Adrenal gland (tissue), 5 donors: ENCODE measurements around the gene PCDH7.

Source experiments
- POLR2A ChIP-seq, 2 donors: fragments of 450-650 bp; IDR thresholded peaks; one replicate each; pipeline ENCODE4 v1.6.1; 2017; ENCODE audit warnings: antibody characterized with exemption in 2 of 2, mild to moderate bottlenecking in 2 of 2, moderate library complexity in 1 of 2
- TF ChIP-seq, protein P1 (sequence below), 6 experiments: fragments of 450-650 bp in 4 of 6; fragments of 200-600 bp in 2 of 6; sonication (generic) in 1 of 6; IDR thresholded peaks; 1 replicate in 5 of 6; 2 replicates in 1 of 6; pipeline versions ENCODE4 v1.5.1 to v1.8.0; 2016 to 2021; ENCODE audit warnings: antibody characterized with exemption in 6 of 6, mild to moderate bottlenecking in 2 of 6, moderate library complexity in 1 of 6
- donor health status: DM: no; HTN: no; CAD: no.

DNA sequence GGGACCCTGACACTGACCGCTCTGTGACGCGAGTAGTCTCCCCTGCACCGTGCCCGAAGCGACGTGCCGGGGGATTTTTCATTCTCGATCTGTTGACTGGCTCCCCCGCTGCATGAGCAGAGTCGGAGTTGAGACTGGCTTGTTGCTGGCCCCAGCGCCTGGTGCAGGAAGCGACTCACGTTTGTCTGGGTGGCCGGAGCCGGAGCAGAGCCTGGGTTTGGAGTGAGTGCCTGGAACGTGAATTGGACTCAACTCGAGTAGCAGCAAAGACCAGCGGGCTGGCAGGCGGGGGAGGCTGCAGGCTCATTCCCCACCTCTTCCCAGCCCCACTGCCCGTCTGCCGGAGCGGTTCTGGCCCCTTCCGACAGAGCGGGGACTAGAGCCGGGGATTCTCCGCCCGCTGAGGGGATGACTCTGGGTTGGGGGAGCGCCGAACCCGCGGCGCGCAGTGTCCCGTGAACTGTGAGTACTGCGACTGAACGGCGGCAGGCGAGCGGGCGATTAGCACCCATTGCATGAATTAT lies 554 bp downstream of the PCDH7 start:
- TF ChIP-seq, protein P1, sequence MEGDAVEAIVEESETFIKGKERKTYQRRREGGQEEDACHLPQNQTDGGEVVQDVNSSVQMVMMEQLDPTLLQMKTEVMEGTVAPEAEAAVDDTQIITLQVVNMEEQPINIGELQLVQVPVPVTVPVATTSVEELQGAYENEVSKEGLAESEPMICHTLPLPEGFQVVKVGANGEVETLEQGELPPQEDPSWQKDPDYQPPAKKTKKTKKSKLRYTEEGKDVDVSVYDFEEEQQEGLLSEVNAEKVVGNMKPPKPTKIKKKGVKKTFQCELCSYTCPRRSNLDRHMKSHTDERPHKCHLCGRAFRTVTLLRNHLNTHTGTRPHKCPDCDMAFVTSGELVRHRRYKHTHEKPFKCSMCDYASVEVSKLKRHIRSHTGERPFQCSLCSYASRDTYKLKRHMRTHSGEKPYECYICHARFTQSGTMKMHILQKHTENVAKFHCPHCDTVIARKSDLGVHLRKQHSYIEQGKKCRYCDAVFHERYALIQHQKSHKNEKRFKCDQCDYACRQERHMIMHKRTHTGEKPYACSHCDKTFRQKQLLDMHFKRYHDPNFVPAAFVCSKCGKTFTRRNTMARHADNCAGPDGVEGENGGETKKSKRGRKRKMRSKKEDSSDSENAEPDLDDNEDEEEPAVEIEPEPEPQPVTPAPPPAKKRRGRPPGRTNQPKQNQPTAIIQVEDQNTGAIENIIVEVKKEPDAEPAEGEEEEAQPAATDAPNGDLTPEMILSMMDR (IDR thresholded peaks at IDR 0.05) = no peak
- TF ChIP-seq POLR2A (IDR thresholded peaks at IDR 0.05) = no peak
